NB4 (cell line): ENCODE results near the gene TPD52L1.

ENCODE experiments used
- DNase-seq: peaks from one replicate; pipeline ENCODE4 v3.0.0; 2010; ENCODE audit warnings: low read depth
- H3K4me3 ChIP-seq: one replicate; pipeline ENCODE4 v1.5.1; 2011; ENCODE audit warnings: mild to moderate bottlenecking, low read depth, low read length, moderate library complexity
- MYC ChIP-seq: IDR thresholded peaks from 2 replicates; pipeline ENCODE4 v1.6.1; 2011; ENCODE audit warnings: low read depth, low read length
- POLR2A ChIP-seq: IDR thresholded peaks from 2 replicates; pipeline ENCODE4 v1.6.1; 2011; ENCODE audit warnings: mild to moderate bottlenecking; ENCODE audit not compliant: insufficient read length; ENCODE audit errors: extremely low read depth
- TF ChIP-seq, protein P1 (sequence below): IDR thresholded peaks from 2 replicates; pipeline ENCODE4 v1.6.1; 2011; ENCODE audit warnings: low read depth, low read length
- TF ChIP-seq, protein P2 (sequence below): IDR thresholded peaks from one replicate; pipeline ENCODE4 v1.5.1; 2012; ENCODE audit warnings: low read depth, low read length

The TPD52L1 gene

DNA sequence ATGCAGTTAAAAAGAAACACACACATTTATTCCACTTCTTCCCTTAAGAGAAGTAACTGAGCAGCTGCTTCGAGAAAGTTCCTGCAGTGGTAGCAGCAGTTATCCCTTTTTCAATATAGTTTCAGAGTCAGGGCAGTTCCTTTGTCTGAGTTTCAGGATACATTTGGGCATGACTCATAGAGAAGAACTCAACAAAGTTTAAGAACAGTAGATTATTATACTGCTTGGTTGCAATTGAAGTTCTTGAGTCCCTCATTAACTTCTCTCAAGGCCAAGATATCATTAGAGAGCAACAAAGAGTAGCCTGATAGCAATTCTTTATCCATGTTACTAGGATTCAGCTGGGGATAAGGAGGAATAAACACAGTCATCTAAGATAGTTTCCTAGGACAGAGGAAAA lies 54.4 kb downstream of the TPD52L1 start:
- DNase-seq: no peak
- H3K4me3 ChIP-seq: no peak overlapping the region
- TF ChIP-seq, protein P1, sequence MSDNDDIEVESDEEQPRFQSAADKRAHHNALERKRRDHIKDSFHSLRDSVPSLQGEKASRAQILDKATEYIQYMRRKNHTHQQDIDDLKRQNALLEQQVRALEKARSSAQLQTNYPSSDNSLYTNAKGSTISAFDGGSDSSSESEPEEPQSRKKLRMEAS: no peak
- TF ChIP-seq, protein P2, sequence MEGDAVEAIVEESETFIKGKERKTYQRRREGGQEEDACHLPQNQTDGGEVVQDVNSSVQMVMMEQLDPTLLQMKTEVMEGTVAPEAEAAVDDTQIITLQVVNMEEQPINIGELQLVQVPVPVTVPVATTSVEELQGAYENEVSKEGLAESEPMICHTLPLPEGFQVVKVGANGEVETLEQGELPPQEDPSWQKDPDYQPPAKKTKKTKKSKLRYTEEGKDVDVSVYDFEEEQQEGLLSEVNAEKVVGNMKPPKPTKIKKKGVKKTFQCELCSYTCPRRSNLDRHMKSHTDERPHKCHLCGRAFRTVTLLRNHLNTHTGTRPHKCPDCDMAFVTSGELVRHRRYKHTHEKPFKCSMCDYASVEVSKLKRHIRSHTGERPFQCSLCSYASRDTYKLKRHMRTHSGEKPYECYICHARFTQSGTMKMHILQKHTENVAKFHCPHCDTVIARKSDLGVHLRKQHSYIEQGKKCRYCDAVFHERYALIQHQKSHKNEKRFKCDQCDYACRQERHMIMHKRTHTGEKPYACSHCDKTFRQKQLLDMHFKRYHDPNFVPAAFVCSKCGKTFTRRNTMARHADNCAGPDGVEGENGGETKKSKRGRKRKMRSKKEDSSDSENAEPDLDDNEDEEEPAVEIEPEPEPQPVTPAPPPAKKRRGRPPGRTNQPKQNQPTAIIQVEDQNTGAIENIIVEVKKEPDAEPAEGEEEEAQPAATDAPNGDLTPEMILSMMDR: no peak
- TF ChIP-seq MYC: no peak

GRCh38 chr6:125208625-125209249 lies 55.2 kb downstream of the TPD52L1 start:
- no peak for DNase-seq
- TF ChIP-seq MYC (no peak), POLR2A (no peak)
- TF ChIP-seq, protein P1: no peak
- TF ChIP-seq, protein P2: no peak
- H3K4me3 ChIP-seq: no peak overlapping the region

GRCh38 chr6:125210667-125211066 lies 57.1 kb downstream of the TPD52L1 start:
- TF ChIP-seq, protein P1: no peak
- no peak for TF ChIP-seq MYC
- no peak for TF ChIP-seq POLR2A
- TF ChIP-seq, protein P2: no peak
- H3K4me3 ChIP-seq: no peak overlapping the region
- DNase-seq: no peak

- DNase-seq: no peak
- TF ChIP-seq POLR2A (no peak), MYC (no peak)
- TF ChIP-seq, protein P2: no peak
- TF ChIP-seq, protein P1: no peak
- no peak overlapping the region for H3K4me3 ChIP-seq
Observed at GRCh38 chr6:125211352-125211751, 57.8 kb downstream of the TPD52L1 start.

- no peak for DNase-seq
Observed at GRCh38 chr6:125212377-125212776, 58.8 kb downstream of the TPD52L1 start.

More at GRCh38 chr6:125212377-125212776, 58.8 kb downstream of the TPD52L1 start:
- no peak overlapping the region for H3K4me3 ChIP-seq
- no peak for TF ChIP-seq POLR2A
- TF ChIP-seq, protein P2: no peak
- TF ChIP-seq, protein P1: no peak
- no peak for TF ChIP-seq MYC
